DMS 273 (cell line): ENCODE measurements around the gene RTEL1.
"Not testable (repeated sequence)": the region's sequence is repeated elsewhere in the genome, so short reads cannot be mapped to it uniquely, and the experiment has no call there.

ENCODE experiments used
- DNase-seq: peaks from one replicate; lab custom pipeline; 2025; ENCODE audit not compliant: unreplicated experiment; lab: John Stamatoyannopoulos, UW

The RTEL1 gene

DNA sequence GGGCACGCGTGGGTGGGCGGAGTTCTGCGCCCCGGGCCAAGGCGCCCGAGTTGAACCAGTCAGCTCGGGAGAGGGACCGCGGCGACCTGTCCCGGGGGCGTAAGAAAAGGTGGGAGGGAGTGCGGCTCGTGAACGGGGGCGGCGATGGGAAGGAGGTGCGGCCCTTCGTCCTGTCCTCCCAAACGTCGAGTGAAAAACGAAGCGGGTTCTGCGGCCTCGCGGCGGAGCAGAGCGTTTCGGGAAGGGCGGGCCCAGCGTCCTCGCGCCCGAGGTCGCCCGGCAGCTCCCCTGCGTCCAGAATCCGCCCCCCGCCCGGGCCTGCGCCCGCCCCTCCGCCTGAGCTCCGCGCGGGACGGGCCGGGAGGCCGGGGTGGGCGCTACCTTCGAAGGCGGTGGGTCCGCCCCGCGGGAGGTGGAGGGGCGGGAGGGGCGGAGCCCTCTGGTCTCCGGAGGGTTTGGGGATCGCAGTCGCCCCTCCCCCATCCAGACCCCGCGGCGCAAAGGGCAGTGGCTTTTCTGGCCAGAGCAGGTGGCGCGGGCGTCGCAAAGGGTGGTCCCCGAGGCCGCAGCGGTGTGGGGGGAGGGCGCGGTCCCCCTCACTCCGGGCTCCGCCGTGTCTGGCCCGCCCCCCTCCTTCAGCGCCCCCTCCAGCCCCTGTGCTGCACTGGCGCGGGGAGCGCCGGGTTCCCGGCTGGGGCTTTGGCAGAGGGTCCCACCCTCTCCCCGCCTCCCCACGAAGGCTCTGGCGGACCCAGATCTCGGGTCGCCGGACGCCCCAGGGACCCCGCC, 5.7 kb upstream of the RTEL1 start:
- peak; percentile 70 for DNase-seq

- DNase-seq, result peak; percentile 89
Observed at GRCh38 chr20:63653041-63653973, 4.8 kb upstream of the RTEL1 start, which contains the start of gene STMN3. Gene STMN3 (minus strand): TSS chr20:63653424. CDS start chr20:63653345, 79 bp downstream.

- DNase-seq, result no peak
Observed at GRCh38 chr20:63653974-63654668, 4.0 kb upstream of the RTEL1 start.

DNA sequence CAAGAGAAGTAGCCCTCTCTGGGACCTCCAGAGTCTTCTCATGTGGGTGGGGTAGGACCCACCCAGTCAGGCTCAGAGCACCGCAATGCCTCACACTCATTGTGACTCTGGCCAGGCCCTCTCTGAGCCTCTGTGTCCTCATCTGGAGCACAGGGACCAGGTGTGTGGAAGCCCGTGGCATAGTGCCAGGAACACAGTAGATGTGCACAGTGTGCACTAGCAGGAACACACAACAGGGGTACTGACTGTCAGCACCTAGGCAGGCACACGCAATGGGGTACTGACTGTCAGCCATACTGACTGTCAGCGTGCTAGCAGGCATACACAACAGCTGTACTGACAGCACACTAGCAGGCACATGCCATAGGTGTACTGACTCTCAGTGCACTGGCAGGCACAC, 2.9 kb upstream of the RTEL1 start:
- DNase-seq, result no peak

DNA sequence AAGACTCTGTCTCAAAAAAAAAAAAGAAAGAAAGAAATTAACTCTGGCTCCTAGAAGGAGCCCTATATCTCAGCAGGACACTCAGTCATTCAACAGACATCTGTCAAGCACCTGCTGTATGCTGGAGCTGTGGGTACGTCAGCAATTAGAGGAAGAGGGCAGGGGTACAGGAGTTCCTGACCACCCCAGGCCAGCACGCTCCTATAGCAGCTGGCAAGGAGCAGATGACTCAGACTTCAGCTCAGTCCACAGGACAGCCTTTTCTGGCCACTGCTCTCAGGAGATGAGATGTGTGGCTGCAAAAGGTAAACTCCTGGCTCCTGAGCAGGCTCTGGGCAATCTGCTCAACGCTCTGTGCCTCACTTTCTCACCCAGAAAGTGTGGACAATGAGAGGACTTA, 1.7 kb upstream of the RTEL1 start:
- no peak for DNase-seq

GRCh38 chr20:63657260-63657936, 714 bp upstream of the RTEL1 start:
- peak; percentile 74 for DNase-seq

GRCh38 chr20:63658749-63659187, 656 bp downstream of the RTEL1 start:
- DNase-seq, result no peak

GRCh38 chr20:63659370-63659769, 1.3 kb downstream of the RTEL1 start:
- no peak for DNase-seq

GRCh38 chr20:63660174-63660573, 2.1 kb downstream of the RTEL1 start:
- not testable (repeated sequence) for DNase-seq

GRCh38 chr20:63660622-63661021, 2.5 kb downstream of the RTEL1 start:
- no peak for DNase-seq

GRCh38 chr20:63661108-63661507, 3.0 kb downstream of the RTEL1 start:
- no peak for DNase-seq

GRCh38 chr20:63661959-63662812, 4.1 kb downstream of the RTEL1 start:
- DNase-seq, result no peak

DNA sequence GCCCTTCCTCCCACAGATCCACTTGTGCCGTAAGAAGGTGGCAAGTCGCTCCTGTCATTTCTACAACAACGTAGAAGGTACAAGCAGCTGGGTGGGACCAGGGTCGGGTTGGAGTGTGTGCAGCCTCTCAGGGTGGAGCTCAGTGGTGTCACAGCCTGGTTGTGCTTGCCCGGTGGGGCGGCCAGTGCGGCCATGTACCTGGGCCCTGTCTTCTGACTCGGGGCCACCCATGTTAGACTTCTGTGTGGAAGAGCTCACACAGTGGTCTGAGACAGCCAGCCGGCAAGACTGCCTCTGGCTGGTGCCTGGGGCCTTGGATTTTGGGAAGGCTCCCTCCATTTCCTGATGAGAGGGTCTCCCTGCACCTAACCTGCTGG, 4.7 kb downstream of the RTEL1 start:
- DNase-seq, result no peak

DNA sequence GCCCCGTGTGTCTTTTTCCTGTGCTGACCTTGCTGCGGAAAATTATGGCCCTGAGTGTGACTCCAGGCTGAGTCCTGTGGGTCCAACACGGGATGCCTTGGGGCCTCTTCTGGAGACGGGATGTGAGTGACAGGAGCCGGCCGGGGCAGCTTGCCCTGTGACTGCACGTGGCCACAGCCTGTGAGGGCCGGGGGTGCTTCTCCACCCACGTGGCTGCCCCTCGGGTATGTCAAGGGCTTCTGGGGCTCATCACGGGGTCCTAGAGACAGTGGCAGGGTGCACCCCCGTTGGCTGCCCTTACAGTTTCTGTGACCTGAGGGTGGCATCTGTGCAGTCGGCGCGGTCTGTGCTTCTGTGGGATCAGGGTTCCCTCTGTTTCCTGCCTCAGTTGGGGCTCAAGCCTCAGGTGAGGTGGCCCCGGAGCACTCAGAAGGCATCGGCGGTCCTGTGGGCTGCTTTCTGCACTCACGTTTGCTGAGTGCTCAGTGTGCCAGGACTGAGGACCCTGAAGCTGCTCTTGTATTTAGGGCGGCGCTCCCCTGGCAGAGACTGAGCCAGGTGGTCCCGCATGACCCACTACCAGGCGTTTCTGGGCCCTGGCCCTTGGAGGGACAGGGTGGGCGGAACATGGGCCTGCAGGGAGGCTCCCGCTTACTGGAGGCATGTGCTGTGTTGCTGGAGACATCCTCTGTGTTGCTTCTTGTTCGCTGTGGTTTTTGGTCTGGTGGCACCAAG, 5.4 kb downstream of the RTEL1 start:
- no peak for DNase-seq

DNA sequence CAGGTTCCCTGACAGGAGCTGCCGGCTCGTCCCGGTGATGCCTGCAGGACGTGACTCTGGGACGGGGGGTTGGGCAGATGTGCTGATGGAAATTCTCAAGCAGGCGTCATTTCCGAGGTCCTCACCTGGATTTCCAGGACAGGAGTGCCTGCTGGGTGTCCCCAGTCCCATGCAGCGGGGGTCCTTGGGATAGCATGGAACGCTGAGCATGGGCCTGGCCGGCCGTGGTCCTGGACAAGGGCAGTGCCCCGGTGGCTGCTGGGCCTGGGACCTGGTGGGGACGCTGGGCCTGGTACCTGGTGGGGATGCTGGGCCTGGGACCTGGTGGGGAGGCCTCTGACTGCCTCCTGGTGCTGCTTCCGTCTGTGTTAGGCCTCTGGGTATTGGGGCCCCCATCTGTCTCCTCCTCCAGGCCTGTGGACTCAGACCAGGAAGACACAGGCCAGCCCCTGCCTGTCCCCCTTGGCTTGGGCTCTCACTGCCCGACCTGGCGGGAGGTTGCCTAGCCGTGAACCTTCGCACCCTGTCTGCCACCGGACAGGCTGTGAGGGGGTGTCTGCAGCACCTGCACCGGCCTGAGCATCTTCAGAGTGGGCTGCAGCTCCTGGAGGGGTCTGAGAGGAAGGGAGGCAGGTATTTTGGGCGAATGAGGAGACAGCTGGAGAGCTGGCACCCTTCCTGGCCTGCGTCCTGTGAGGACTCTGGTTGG, 6.2 kb downstream of the RTEL1 start:
- DNase-seq, result no peak

GRCh38 chr20:63664861-63665594, 6.9 kb downstream of the RTEL1 start:
- peak; percentile 48 for DNase-seq

DNA sequence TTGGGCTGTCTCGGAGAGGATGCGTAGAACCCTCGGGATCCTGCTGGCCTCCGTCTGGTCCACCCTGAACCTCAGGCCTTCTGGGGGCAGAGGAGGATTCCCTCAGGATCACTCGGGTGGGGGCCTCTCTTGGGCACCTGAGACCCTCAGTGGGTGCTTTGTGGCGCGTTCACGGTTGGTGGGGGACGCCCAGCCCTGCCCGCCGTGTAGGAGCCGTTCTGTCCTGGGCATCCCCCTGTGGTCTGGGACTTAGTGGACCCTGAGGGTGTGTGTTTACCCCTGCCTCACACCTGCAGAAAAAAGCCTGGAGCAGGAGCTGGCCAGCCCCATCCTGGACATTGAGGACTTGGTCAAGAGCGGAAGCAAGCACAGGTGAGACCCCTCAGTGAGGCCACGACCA, 7.6 kb downstream of the RTEL1 start:
- DNase-seq, result no peak

DNA sequence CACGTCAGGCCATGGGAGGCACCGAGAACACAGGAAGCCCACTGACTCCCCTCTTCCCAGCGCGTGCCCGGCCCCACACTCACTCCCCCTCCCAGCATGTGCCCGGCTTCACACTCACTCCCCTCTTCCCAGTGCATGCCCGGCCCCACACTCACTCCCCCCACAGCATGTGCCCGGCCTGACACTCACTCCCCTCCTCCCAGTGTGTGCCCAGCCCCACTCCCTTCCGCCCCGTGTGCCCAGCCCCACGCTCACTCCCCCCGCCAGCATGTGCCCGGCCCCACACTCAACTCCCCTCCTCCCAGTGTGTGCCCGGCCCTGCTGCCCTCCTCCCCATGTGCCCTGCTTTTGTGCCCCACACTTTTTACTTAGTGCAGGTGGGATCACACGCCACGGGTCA, 9.7 kb downstream of the RTEL1 start:
- DNase-seq, result no peak
